Suprapubic skin (tissue), 3 donors: ENCODE data around the gene TSKU.

Experiments
- CTCF ChIP-seq, 2 donors: fragments of 200-600 bp in 1 of 2; fragments of 450-650 bp in 1 of 2; sonication (generic) in 1 of 2; IDR thresholded peaks; one replicate each; pipeline ENCODE4 v1.5.1; 2016 to 2019; ENCODE audit warnings: antibody characterized with exemption in 2 of 2, mild to moderate bottlenecking in 1 of 2, moderate library complexity in 1 of 2
- POLR2AphosphoS5 ChIP-seq, 3 donors: sonication (generic); formaldehyde crosslinking; IDR thresholded peaks; one replicate each; pipeline ENCODE4 v1.6.1; 2017; ENCODE audit warnings: antibody characterized with exemption in 3 of 3

- TF ChIP-seq CTCF (IDR thresholded peaks at IDR 0.05) (no peak), POLR2AphosphoS5 (IDR thresholded peaks at IDR 0.05) (no peak)
These were observed 25.0 kb downstream of the TSKU start for GRCh38 chr11:76808171-76808570.
